Endothelial cell of umbilical vein (primary cell): Measurements from ENCODE around the gene RTN4R.

Experiments
- EZH2 ChIP-seq: IDR thresholded peaks from 2 replicates; pipeline ENCODE4 v1.6.1; 2012; ENCODE audit warnings: borderline replicate concordance, low read depth, mild to moderate bottlenecking, moderate library complexity, low read length, inconsistent platforms; ENCODE audit not compliant: severe bottlenecking
- POLR2A ChIP-seq: IDR thresholded peaks from 2 replicates; pipeline ENCODE4 v1.6.1; 2012; ENCODE audit warnings: low read depth, mild to moderate bottlenecking, control low read depth, low read length
- POLR2AphosphoS5 ChIP-seq: IDR thresholded peaks from 2 replicates; pipeline ENCODE4 v1.6.1; 2012; ENCODE audit warnings: low read depth, mild to moderate bottlenecking, control low read depth, low read length, moderate library complexity; ENCODE audit not compliant: insufficient read depth

- TF ChIP-seq POLR2AphosphoS5 (no peak), POLR2A (no peak), EZH2 (no peak)
Measured at GRCh38 chr22:20273758-20274181, 5.7 kb upstream of the RTN4R start.
